SK-N-SH treated with all-trans-retinoic acid at 6 μM for 48 hours (cell line): ENCODE data around the gene IPPK.

ENCODE experiments used
- ATAC-seq: fragments of 200-7000 bp; cut with Tn5 transposase; 3 replicates; pipeline ENCODE4 v1.9.1; 2020; ENCODE audit warnings: mild to moderate bottlenecking, moderate library complexity
- ARNTL ChIP-seq: fragments of 450-650 bp; formaldehyde crosslinking; IDR thresholded peaks from 2 replicates; pipeline ENCODE4 v1.5.0; 2020; ENCODE audit warnings: low read depth, mild to moderate bottlenecking, moderate library complexity, borderline replicate concordance
- CSDC2 ChIP-seq: fragments of 250-450 bp; sonication (Bioruptor Pico); IDR thresholded peaks from 2 replicates; pipeline ENCODE4 v1.5.0; 2020; ENCODE audit warnings: mild to moderate bottlenecking, moderate library complexity
- GLIS3 ChIP-seq: fragments of 250-450 bp; sonication (Bioruptor Pico); IDR thresholded peaks from 2 replicates; pipeline ENCODE4 v1.5.0; 2020; ENCODE audit warnings: mild to moderate bottlenecking, moderate library complexity
- ISL1 ChIP-seq: fragments of 250-450 bp; sonication (Bioruptor Pico); IDR thresholded peaks from 2 replicates; pipeline ENCODE4 v2.1.2; 2022; ENCODE audit warnings: mild to moderate bottlenecking, moderate library complexity
- OSR1 ChIP-seq: fragments of 250-450 bp; sonication (Bioruptor Pico); IDR thresholded peaks from 2 replicates; pipeline ENCODE4 v1.8.0; 2022; ENCODE audit warnings: moderate library complexity, mild to moderate bottlenecking, inconsistent platforms
- RARB ChIP-seq: fragments of 250-450 bp; sonication (Bioruptor Pico); IDR thresholded peaks from 2 replicates; pipeline ENCODE4 v1.8.0; 2021; ENCODE audit warnings: mild to moderate bottlenecking, moderate library complexity
- TCF4 ChIP-seq: fragments of 250-450 bp; sonication (Bioruptor Pico); IDR thresholded peaks from 2 replicates; pipeline ENCODE4 v1.8.0; 2021; ENCODE audit warnings: mild to moderate bottlenecking, moderate library complexity, borderline replicate concordance
- TOX ChIP-seq: fragments of 250-450 bp; sonication (Bioruptor Pico); IDR thresholded peaks from 2 replicates; pipeline ENCODE4 v1.8.0; 2021; ENCODE audit warnings: mild to moderate bottlenecking, moderate library complexity, borderline replicate concordance
- TSHZ2 ChIP-seq: fragments of 250-450 bp; sonication (Bioruptor Pico); IDR thresholded peaks from 2 replicates; pipeline ENCODE4 v1.5.0; 2020; ENCODE audit warnings: mild to moderate bottlenecking, moderate library complexity
- ZC3H10 ChIP-seq: fragments of 250-450 bp; sonication (Bioruptor Pico); IDR thresholded peaks from 2 replicates; pipeline ENCODE4 v1.5.1; 2021; ENCODE audit warnings: mild to moderate bottlenecking, moderate library complexity
- ZNF565 ChIP-seq: fragments of 450-650 bp; formaldehyde crosslinking; conservative IDR thresholded peaks from 2 replicates; pipeline ENCODE4 v1.5.0; 2020; ENCODE audit warnings: low read depth, mild to moderate bottlenecking, moderate library complexity
- ZNF70 ChIP-seq: fragments of 450-650 bp; formaldehyde crosslinking; IDR thresholded peaks from 2 replicates; pipeline ENCODE4 v1.5.0; 2020; ENCODE audit warnings: mild to moderate bottlenecking, moderate library complexity
- TF ChIP-seq, protein P1 (sequence below): fragments of 250-450 bp; sonication (Bioruptor Pico); IDR thresholded peaks from 2 replicates; pipeline ENCODE4 v1.5.1; 2021; ENCODE audit warnings: mild to moderate bottlenecking, moderate library complexity

The IPPK gene

DNA sequence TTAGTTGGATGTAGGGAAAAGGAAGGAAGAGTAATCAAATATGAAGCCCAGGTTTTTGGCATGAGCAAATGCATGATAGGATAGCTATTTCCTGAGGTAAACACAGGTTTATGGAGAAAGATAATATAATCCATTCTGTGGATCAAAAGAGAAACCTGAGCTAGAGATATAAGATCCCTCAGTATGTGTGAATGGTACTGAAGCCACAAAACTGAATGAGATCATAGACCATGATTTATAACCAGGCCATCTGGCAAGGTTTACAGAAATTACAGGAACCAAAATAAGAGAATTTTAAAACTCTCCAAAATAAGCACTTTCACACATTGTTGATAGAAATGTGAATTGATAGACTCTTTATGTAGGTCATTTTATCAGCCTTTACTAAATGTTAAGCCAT is 105.4 kb downstream of the IPPK start:
- TF ChIP-seq ARNTL (CRISPR knock-in tag): no peak
- no peak for TF ChIP-seq ZC3H10 (CRISPR knock-in tag)
- no peak for TF ChIP-seq RARB
- TF ChIP-seq ZNF70 (CRISPR knock-in tag): no peak
- TF ChIP-seq TSHZ2 (CRISPR knock-in tag): no peak
- TF ChIP-seq TOX (CRISPR knock-in tag): no peak; the same call in 1 of the 2 replicates
- no peak for TF ChIP-seq GLIS3 (CRISPR knock-in tag)
- no peak for TF ChIP-seq CSDC2 (CRISPR knock-in tag)
- TF ChIP-seq, protein P1, sequence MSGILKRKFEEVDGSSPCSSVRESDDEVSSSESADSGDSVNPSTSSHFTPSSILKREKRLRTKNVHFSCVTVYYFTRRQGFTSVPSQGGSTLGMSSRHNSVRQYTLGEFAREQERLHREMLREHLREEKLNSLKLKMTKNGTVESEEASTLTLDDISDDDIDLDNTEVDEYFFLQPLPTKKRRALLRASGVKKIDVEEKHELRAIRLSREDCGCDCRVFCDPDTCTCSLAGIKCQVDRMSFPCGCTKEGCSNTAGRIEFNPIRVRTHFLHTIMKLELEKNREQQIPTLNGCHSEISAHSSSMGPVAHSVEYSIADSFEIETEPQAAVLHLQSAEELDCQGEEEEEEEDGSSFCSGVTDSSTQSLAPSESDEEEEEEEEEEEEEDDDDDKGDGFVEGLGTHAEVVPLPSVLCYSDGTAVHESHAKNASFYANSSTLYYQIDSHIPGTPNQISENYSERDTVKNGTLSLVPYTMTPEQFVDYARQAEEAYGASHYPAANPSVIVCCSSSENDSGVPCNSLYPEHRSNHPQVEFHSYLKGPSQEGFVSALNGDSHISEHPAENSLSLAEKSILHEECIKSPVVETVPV: no peak
- TF ChIP-seq OSR1 (CRISPR knock-in tag): no peak
- no peak for TF ChIP-seq ISL1
- no peak for TF ChIP-seq TCF4 (CRISPR knock-in tag)
- TF ChIP-seq ZNF565 (CRISPR knock-in tag): no peak
- ATAC-seq: peak; percentile 61
